Measurements from ENCODE around the gene ACAN.
A peak's percentile ranks its signal among the peaks of the same experiment; 100 is the strongest.

Gene ACAN

GRCh38 chr15:88828791-88829190 lies 25.6 kb downstream of the ACAN start:
- Histone ChIP-seq H3K27ac (ENCODE audit: low read depth, low read length, severe bottlenecking) (no peak overlapping the region), H3K4me1 (ENCODE audit: control insufficient read depth, insufficient read depth, low read length, poor library complexity, severe bottlenecking) (no peaks in the 10 kb centered on the region), H3K36me3 (ENCODE audit: control insufficient read depth, insufficient read depth, low read length) (no peaks in the 10 kb centered on the region), H3K4me3 (ENCODE audit: extremely low read depth, insufficient read depth, low read length, poor library complexity, severe bottlenecking) (no peak overlapping the region), H3K9me3 (ENCODE audit: control insufficient read depth, low read length) (no peaks in the 10 kb centered on the region)
- WGBS, 2 experiments (ENCODE audit: insufficient coverage in 2 of 2), result 90 to 94% methylated on average over 4 to 5 of the region's 5 CpGs

DNA sequence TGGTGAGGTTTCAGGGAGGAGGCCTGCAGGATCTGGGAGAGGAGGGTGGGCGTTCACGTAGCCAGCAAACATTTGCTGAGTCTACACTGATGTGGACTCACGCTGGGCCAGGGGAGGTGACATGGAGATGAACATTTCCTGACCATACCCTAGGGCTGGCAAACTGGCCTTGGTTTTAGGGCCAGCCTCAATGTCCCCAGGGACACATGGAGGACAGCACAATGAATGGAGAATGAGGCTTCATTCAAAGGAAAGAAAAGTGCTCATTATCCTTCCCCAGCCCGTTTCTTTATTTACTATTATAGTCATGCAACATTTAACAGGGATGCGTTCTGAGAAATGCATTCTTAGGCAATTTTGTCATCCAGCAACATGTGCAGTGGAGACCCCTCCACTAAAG lies 26.8 kb downstream of the ACAN start:
- H3K36me3 ChIP-seq (ENCODE audit: control insufficient read depth, insufficient read depth, low read length), result no peaks in the 10 kb centered on the region
- 78 to 87% methylated on average over 5 of the region's 5 CpGs for WGBS, 2 experiments (ENCODE audit: insufficient coverage in 2 of 2)
- no peaks in the 10 kb centered on the region for H3K4me1 ChIP-seq (ENCODE audit: control insufficient read depth, insufficient read depth, low read length, poor library complexity, severe bottlenecking)
- H3K4me3 ChIP-seq (ENCODE audit: extremely low read depth, insufficient read depth, low read length, poor library complexity, severe bottlenecking), result no peak overlapping the region
- no peak overlapping the region for H3K27ac ChIP-seq (ENCODE audit: low read depth, low read length, severe bottlenecking)
- no peaks in the 10 kb centered on the region for H3K9me3 ChIP-seq (ENCODE audit: control insufficient read depth, low read length)

DNA sequence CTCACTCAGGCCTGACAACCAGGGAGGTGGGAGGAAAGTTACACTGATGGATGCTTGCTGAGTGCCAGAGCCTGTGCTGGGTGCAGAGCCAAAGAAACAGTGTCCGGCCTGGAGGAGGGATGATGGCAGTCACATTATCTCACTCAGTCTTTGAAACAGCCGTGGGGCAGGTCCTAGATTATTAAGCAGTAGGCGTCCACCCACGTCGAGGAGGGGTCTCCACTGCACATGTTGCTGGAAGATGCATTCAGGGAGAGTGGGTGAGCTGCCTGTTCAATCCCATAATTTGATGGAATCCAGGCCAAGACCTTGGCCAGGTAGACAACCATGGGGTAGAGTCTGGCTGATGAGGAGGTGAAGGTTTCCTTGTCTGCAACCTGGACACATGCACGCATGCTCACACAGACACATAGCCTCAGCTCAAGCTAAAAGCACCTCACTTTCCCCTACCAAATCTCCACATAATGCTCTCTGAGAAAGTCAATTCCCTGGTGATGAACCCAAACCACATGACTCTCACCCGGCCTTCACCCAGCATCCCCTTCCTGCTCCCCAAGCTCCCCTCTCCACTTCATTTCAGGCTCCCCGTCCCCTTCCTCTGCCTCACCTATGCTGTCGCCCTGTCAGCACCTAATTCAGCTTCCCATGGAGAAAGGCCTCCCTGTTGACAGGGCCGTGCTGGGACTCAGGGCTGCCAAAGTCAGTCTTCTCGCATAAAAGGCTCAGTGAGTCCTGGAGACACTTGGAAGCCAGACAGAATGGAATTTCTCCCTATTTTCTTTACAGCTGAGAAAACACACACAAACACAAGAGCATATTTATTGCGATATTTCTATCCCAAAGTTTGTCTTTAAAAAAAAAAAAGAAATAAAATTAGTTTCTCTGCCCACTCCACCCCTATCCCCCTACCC lies 29.8 kb downstream of the ACAN start:
- 87 to 91% methylated on average over 11 of the region's 12 CpGs for WGBS, 2 experiments (ENCODE audit: insufficient coverage in 2 of 2)

GRCh38 chr15:88833731-88834100 lies 30.5 kb downstream of the ACAN start:
- no peak overlapping the region for H3K4me3 ChIP-seq (ENCODE audit: extremely low read depth, insufficient read depth, low read length, poor library complexity, severe bottlenecking)

More for the DNA sequence above, 29.8 kb downstream of the ACAN start:
- peak overlapping the region; percentile 74 for H3K27ac ChIP-seq (ENCODE audit: low read depth, low read length, severe bottlenecking)
- no peaks in the 10 kb centered on the region for H3K9me3 ChIP-seq (ENCODE audit: control insufficient read depth, low read length)
- no peak overlapping the region for H3K4me3 ChIP-seq (ENCODE audit: extremely low read depth, insufficient read depth, low read length, poor library complexity, severe bottlenecking)
- H3K36me3 ChIP-seq (ENCODE audit: control insufficient read depth, insufficient read depth, low read length), result no peaks in the 10 kb centered on the region
- no peaks in the 10 kb centered on the region for H3K4me1 ChIP-seq (ENCODE audit: control insufficient read depth, insufficient read depth, low read length, poor library complexity, severe bottlenecking)

GRCh38 chr15:88834211-88834812 lies 31.1 kb downstream of the ACAN start:
- 34 to 47% methylated on average over 9 of the region's 14 CpGs for WGBS, 2 experiments (ENCODE audit: insufficient coverage in 2 of 2)
- H3K27ac ChIP-seq (ENCODE audit: low read depth, low read length, severe bottlenecking), result peak overlapping the region; percentile 63
- no peaks in the 10 kb centered on the region for H3K9me3 ChIP-seq (ENCODE audit: control insufficient read depth, low read length)
- no peaks in the 10 kb centered on the region for H3K36me3 ChIP-seq (ENCODE audit: control insufficient read depth, insufficient read depth, low read length)
- no peak overlapping the region for H3K4me3 ChIP-seq (ENCODE audit: extremely low read depth, insufficient read depth, low read length, poor library complexity, severe bottlenecking)
- H3K4me1 ChIP-seq (ENCODE audit: control insufficient read depth, insufficient read depth, low read length, poor library complexity, severe bottlenecking), result no peaks in the 10 kb centered on the region

More at GRCh38 chr15:88833731-88834100, 30.5 kb downstream of the ACAN start:
- WGBS, 2 experiments (ENCODE audit: insufficient coverage in 2 of 2), result 79 to 87% methylated on average over 5 to 6 of the region's 8 CpGs
- Histone ChIP-seq H3K36me3 (ENCODE audit: control insufficient read depth, insufficient read depth, low read length) (no peaks in the 10 kb centered on the region), H3K27ac (ENCODE audit: low read depth, low read length, severe bottlenecking) (peak overlapping the region; percentile 63), H3K4me1 (ENCODE audit: control insufficient read depth, insufficient read depth, low read length, poor library complexity, severe bottlenecking) (no peaks in the 10 kb centered on the region), H3K9me3 (ENCODE audit: control insufficient read depth, low read length) (no peaks in the 10 kb centered on the region)

DNA sequence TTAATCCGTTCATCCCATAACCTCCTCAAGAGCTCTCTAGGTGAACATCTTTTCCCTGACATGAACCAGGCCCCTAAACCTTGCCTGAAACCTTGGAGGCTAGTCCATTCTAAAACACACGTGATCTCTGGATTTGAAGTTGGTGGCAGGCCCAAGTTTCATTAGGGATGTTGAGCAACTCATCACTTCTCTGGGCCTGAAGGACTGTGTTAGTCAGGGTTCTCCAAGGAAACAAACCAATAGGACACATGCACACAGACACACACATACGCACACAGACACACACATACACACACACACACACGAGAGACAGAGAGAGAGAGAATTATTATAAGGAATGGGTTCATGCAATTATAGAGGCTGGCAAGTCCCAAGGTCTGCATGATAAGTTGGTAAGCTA lies 31.9 kb downstream of the ACAN start:
- no peak overlapping the region for H3K4me3 ChIP-seq (ENCODE audit: extremely low read depth, insufficient read depth, low read length, poor library complexity, severe bottlenecking)
- H3K36me3 ChIP-seq (ENCODE audit: control insufficient read depth, insufficient read depth, low read length), result no peaks in the 10 kb centered on the region
- no peak overlapping the region for H3K27ac ChIP-seq (ENCODE audit: low read depth, low read length, severe bottlenecking)
- 94 to 100% methylated on average over 1 to 2 of the region's 4 CpGs for WGBS, 2 experiments (ENCODE audit: insufficient coverage in 2 of 2)
- no peaks in the 10 kb centered on the region for H3K9me3 ChIP-seq (ENCODE audit: control insufficient read depth, low read length)
- H3K4me1 ChIP-seq (ENCODE audit: control insufficient read depth, insufficient read depth, low read length, poor library complexity, severe bottlenecking), result no peaks in the 10 kb centered on the region

DNA sequence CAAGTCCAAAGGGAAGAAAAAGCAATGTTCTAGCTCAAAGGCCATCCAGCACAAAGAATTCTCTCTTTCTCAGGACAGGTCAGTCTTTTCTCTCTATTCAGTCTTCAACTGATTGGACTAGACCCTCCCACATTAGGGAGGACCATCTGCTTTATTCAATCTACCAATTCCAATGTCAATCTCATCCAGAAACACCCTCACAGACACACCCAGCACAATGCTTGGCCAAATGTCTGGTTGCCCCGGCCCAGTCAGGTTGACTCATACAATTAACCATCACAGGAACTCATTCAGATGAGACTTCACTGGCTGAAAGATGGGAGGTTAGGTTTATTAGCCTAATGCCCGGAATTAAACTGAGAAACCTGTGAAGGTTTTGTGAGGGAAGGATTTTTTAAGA lies 32.4 kb downstream of the ACAN start:
- no peak overlapping the region for H3K4me3 ChIP-seq (ENCODE audit: extremely low read depth, insufficient read depth, low read length, poor library complexity, severe bottlenecking)
- WGBS, 2 experiments (ENCODE audit: insufficient coverage in 2 of 2), result no CpG with 5 or more reads among the region's 2 CpGs
- no peaks in the 10 kb centered on the region for H3K4me1 ChIP-seq (ENCODE audit: control insufficient read depth, insufficient read depth, low read length, poor library complexity, severe bottlenecking)
- H3K9me3 ChIP-seq (ENCODE audit: control insufficient read depth, low read length), result no peaks in the 10 kb centered on the region
- no peaks in the 10 kb centered on the region for H3K36me3 ChIP-seq (ENCODE audit: control insufficient read depth, insufficient read depth, low read length)
- H3K27ac ChIP-seq (ENCODE audit: low read depth, low read length, severe bottlenecking), result no peak overlapping the region

- no peaks in the 10 kb centered on the region for H3K36me3 ChIP-seq (ENCODE audit: control insufficient read depth, insufficient read depth, low read length)
- 93% methylated on average over 11 to 18 of the region's 18 CpGs for WGBS, 2 experiments (ENCODE audit: insufficient coverage in 2 of 2)
- no peaks in the 10 kb centered on the region for H3K4me1 ChIP-seq (ENCODE audit: control insufficient read depth, insufficient read depth, low read length, poor library complexity, severe bottlenecking)
- no peak overlapping the region for H3K27ac ChIP-seq (ENCODE audit: low read depth, low read length, severe bottlenecking)
- H3K4me3 ChIP-seq (ENCODE audit: extremely low read depth, insufficient read depth, low read length, poor library complexity, severe bottlenecking), result no peak overlapping the region
- H3K9me3 ChIP-seq (ENCODE audit: control insufficient read depth, low read length), result no peaks in the 10 kb centered on the region
These were observed 35.4 kb downstream of the ACAN start for GRCh38 chr15:88838667-88839066.

- H3K27ac ChIP-seq (ENCODE audit: low read depth, low read length, severe bottlenecking), result no peak overlapping the region
- no peaks in the 10 kb centered on the region for H3K4me1 ChIP-seq (ENCODE audit: control insufficient read depth, insufficient read depth, low read length, poor library complexity, severe bottlenecking)
- no peaks in the 10 kb centered on the region for H3K9me3 ChIP-seq (ENCODE audit: control insufficient read depth, low read length)
- H3K4me3 ChIP-seq (ENCODE audit: extremely low read depth, insufficient read depth, low read length, poor library complexity, severe bottlenecking), result no peak overlapping the region
- 83 to 96% methylated on average over 2 to 3 of the region's 3 CpGs for WGBS, 2 experiments (ENCODE audit: insufficient coverage in 2 of 2)
- no peaks in the 10 kb centered on the region for H3K36me3 ChIP-seq (ENCODE audit: control insufficient read depth, insufficient read depth, low read length)
These were observed 35.9 kb downstream of the ACAN start for GRCh38 chr15:88839146-88839545.

DNA sequence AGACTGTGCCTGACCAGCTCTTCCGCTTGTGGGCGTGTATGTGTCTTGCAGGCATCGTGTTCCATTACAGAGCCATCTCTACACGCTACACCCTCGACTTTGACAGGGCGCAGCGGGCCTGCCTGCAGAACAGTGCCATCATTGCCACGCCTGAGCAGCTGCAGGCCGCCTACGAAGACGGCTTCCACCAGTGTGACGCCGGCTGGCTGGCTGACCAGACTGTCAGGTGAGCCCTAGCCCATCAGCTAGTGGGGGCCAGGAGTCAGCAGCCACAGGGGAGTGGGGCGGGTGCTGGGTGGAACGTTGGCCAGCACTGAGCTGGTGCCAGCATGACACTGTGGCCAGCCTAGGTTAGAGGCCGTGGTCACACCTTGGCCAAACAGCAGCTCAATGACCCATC lies 36.7 kb downstream of the ACAN start:
- 89 to 96% methylated on average over 15 of the region's 16 CpGs for WGBS, 2 experiments (ENCODE audit: insufficient coverage in 2 of 2)
- Histone ChIP-seq H3K36me3 (ENCODE audit: control insufficient read depth, insufficient read depth, low read length) (no peaks in the 10 kb centered on the region), H3K4me3 (ENCODE audit: extremely low read depth, insufficient read depth, low read length, poor library complexity, severe bottlenecking) (no peak overlapping the region), H3K9me3 (ENCODE audit: control insufficient read depth, low read length) (no peaks in the 10 kb centered on the region), H3K27ac (ENCODE audit: low read depth, low read length, severe bottlenecking) (no peak overlapping the region), H3K4me1 (ENCODE audit: control insufficient read depth, insufficient read depth, low read length, poor library complexity, severe bottlenecking) (no peaks in the 10 kb centered on the region)

DNA sequence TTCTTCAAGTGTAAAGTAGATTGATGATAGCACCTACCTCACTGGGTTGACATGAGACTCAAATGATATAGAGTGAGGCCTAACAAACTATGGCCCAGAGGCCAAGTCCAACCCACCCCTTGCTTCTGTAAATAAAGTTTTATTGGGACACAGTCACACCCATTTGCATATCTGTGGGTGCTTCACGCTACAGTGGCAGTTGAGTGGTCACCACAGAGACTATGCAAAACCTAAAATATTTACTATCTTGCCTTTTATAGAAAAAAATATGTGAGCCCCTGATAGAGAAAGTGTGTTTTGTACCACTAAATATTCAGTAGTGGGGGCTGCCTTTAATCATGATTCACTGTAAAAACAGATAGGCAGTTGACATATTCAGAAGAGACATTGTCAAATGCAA lies 38.0 kb downstream of the ACAN start:
- no peaks in the 10 kb centered on the region for H3K36me3 ChIP-seq (ENCODE audit: control insufficient read depth, insufficient read depth, low read length)
- no peak overlapping the region for H3K27ac ChIP-seq (ENCODE audit: low read depth, low read length, severe bottlenecking)
- H3K4me1 ChIP-seq (ENCODE audit: control insufficient read depth, insufficient read depth, low read length, poor library complexity, severe bottlenecking), result no peaks in the 10 kb centered on the region
- H3K9me3 ChIP-seq (ENCODE audit: control insufficient read depth, low read length), result no peaks in the 10 kb centered on the region
- H3K4me3 ChIP-seq (ENCODE audit: extremely low read depth, insufficient read depth, low read length, poor library complexity, severe bottlenecking), result no peak overlapping the region
- no CpG with 5 or more reads among the region's 1 CpG for WGBS, 2 experiments (ENCODE audit: insufficient coverage in 2 of 2)
